Panc1 (cell line): Measurements from ENCODE around the gene CASP3. TPM values are rescaled to one million over a fixed set of nuclear protein-coding genes. Genes with fewer than 3 reads are reported as not detected.
"Not testable (repeated sequence)": the region's sequence is repeated elsewhere in the genome, so short reads cannot be mapped to it uniquely, and the experiment has no call there.

Source experiments
- ATAC-seq: fragments of 200-7000 bp; cut with Tn5 transposase; 2 replicates; pipeline ENCODE4 v1.9.1; 2020; ENCODE audit warnings: mild to moderate bottlenecking, moderate library complexity
- BruUV-seq: library from RNA; stranded (reverse); fragments of 400-500 nt; replicated peaks from 2 replicates; lab custom pipeline; 2021; lab: Mats Ljungman, UMichigan
- CTCF ChIA-PET: fragments of 300-600 bp; sonication (Branson Sonifier 250); formaldehyde crosslinking; loops from one replicate; lab custom pipeline; 2022; ENCODE audit warnings: antibody characterized with exemption; lab: Charles Lee
- POLR2A ChIA-PET: fragments of 300-600 bp; sonication (Branson Sonifier 250); formaldehyde crosslinking; loops from one replicate; lab custom pipeline; 2022; ENCODE audit warnings: antibody characterized with exemption; lab: Charles Lee
- DNase-seq: peaks from one replicate; pipeline ENCODE4 v3.0.0-alpha.2; 2010; ENCODE audit warnings: low read depth, low spot score
- H3K27ac ChIP-seq: 2 replicates; pipeline ENCODE4 v1.5.1; 2011; ENCODE audit warnings: mild to moderate bottlenecking, low read length, inconsistent platforms
- H3K27me3 ChIP-seq: fragments of 200-500 bp; sonication (Bioruptor generic); 2 replicates; pipeline ENCODE4 v1.6.0; 2014; ENCODE audit warnings: low read length, inconsistent platforms; ENCODE audit not compliant: control insufficient read depth, insufficient read depth
- H3K36me3 ChIP-seq: fragments of 200-500 bp; sonication (Bioruptor generic); 2 replicates; pipeline ENCODE4 v1.5.1; 2014; ENCODE audit warnings: inconsistent platforms, mild to moderate bottlenecking, low read length, moderate library complexity; ENCODE audit not compliant: control insufficient read depth, insufficient read depth
- H3K4me1 ChIP-seq: 2 replicates; pipeline ENCODE4 v1.5.1; 2011; ENCODE audit warnings: inconsistent platforms, mild to moderate bottlenecking, low read length, moderate library complexity; ENCODE audit not compliant: control insufficient read depth, insufficient read depth
- H3K4me3 ChIP-seq, 2 experiments: 2 replicates each; pipeline ENCODE4 v1.5.1; 2011 to 2012; ENCODE audit warnings: low read depth in 2 of 2, low read length in 2 of 2, mild to moderate bottlenecking in 2 of 2, inconsistent platforms in 1 of 2, moderate library complexity in 1 of 2
- H3K9me3 ChIP-seq: fragments of 200-500 bp; sonication (Bioruptor generic); 2 replicates; pipeline ENCODE4 v1.5.1; 2014; ENCODE audit warnings: low read depth, mild to moderate bottlenecking, inconsistent platforms, low read length, moderate library complexity; ENCODE audit not compliant: control insufficient read depth, insufficient read depth
- CTCF ChIP-seq: fragments of 450-650 bp; IDR thresholded peaks from 2 replicates; pipeline ENCODE4 v1.5.1; 2017; ENCODE audit warnings: mild to moderate bottlenecking
- POLR2AphosphoS5 ChIP-seq: IDR thresholded peaks from 2 replicates; pipeline ENCODE4 v1.6.1; 2012; ENCODE audit warnings: mild to moderate bottlenecking, low read depth, low read length, moderate library complexity
- REST ChIP-seq, 2 experiments: IDR thresholded peaks; 2 replicates each; pipeline ENCODE4 v1.6.1; 2011 to 2012; ENCODE audit warnings: low read depth in 2 of 2, control low read depth in 1 of 2, low read length in 1 of 2, mild to moderate bottlenecking in 1 of 2, moderate library complexity in 1 of 2; ENCODE audit not compliant: insufficient read depth in 1 of 2
- SIN3A ChIP-seq: IDR thresholded peaks from 2 replicates; pipeline ENCODE4 v1.6.1; 2012; ENCODE audit warnings: low read depth, mild to moderate bottlenecking, low read length, moderate library complexity, borderline replicate concordance; ENCODE audit not compliant: insufficient read depth
- TCF7L2 ChIP-seq: IDR thresholded peaks from 2 replicates; pipeline ENCODE4 v1.6.1; 2011; ENCODE audit warnings: mild to moderate bottlenecking, low read depth, low read length, inconsistent platforms
- in situ Hi-C: cut with HindIII; loops from 2 replicates; pipeline ENCODE4 v1.10.0; 2016; ENCODE audit warnings: low sequenced_read_pairs, low pct_unique_long_range_greater_than_20kb
- intact Hi-C: fragments of 100-400 bp; cut with micrococcal nuclease; formaldehyde crosslinking; loops from one replicate; pipeline ENCODE4 v1.10.0; 2022; ENCODE audit not compliant: unreplicated experiment
- total RNA-seq: library from RNA; stranded (reverse); gene quantifications from one replicate; pipeline ENCODE4 v1.2.1, GENCODE V29; 2021; ENCODE audit not compliant: unreplicated experiment

CASP3 gene
- total RNA-seq, 1 experiment from 2014 or later, result 24.3 TPM

GRCh38 chr4:184600982-184601381 lies 48.3 kb downstream of the CASP3 start:
- intact Hi-C loops, CTCF ChIA-PET, BruUV-seq, in situ Hi-C loops, H3K4me3 ChIP-seq, H3K9me3 ChIP-seq, H3K4me1 ChIP-seq, ATAC-seq, H3K27ac ChIP-seq, POLR2A ChIA-PET, H3K27me3 ChIP-seq, H3K36me3 ChIP-seq, DNase-seq: not testable (repeated sequence)

- BruUV-seq, result no TSS peak
- Histone ChIP-seq H3K27ac (no peak overlapping the region), H3K9me3 (no peaks in the 10 kb centered on the region), H3K4me1 (no peaks in the 10 kb centered on the region), H3K36me3 (no peaks in the 10 kb centered on the region), H3K4me3 (no peak overlapping the region), H3K27me3 (no peaks in the 10 kb centered on the region)
- TF ChIP-seq CTCF (no peak), SIN3A (no peak), TCF7L2 (no peak), POLR2AphosphoS5 (no peak), REST (IDR thresholded peaks at IDR 0.05; ENCODE audit: insufficient read depth in 1 of 2, low read depth in 2 of 2, low read length in 1 of 2) (no peak)
- ChIA-PET POLR2A (interaction anchor here (0.7 kb wide), 1 partner anchor 207 kb away, joined by 3 read pairs; no protein-coding TSS in a partner anchor), CTCF (no interaction called here)
- intact Hi-C loops (no loop called here), in situ Hi-C loops (no loop called here)
- no peak for ATAC-seq
- no peak for DNase-seq
Measured at GRCh38 chr4:184599492-184600135, 49.6 kb downstream of the CASP3 start.

GRCh38 chr4:184598753-184599491 lies 50.3 kb downstream of the CASP3 start:
- POLR2A ChIA-PET, result interaction anchor here (0.7 kb wide), 1 partner anchor 208 kb away, joined by 3 read pairs; no protein-coding TSS in a partner anchor
- in situ Hi-C loops, result no loop called here

More at GRCh38 chr4:184598753-184599491, 50.3 kb downstream of the CASP3 start:
- Histone ChIP-seq H3K9me3 (no peaks in the 10 kb centered on the region), H3K4me3 (no peak overlapping the region), H3K27ac (no peak overlapping the region), H3K27me3 (no peaks in the 10 kb centered on the region), H3K4me1 (no peaks in the 10 kb centered on the region), H3K36me3 (no peaks in the 10 kb centered on the region)
- intact Hi-C loops, result no loop called here
- ATAC-seq (no peak), DNase-seq (no peak)
- TF ChIP-seq POLR2AphosphoS5, result no peak
- TF ChIP-seq CTCF, result no peak
- no peak for TF ChIP-seq TCF7L2
- no peak for TF ChIP-seq SIN3A
- no peak for TF ChIP-seq REST (IDR thresholded peaks at IDR 0.05; ENCODE audit: insufficient read depth in 1 of 2, low read depth in 2 of 2, low read length in 1 of 2)
- BruUV-seq, result no TSS peak
- CTCF ChIA-PET, result no interaction called here
